Fibroblast of mammary gland (primary cell): ENCODE data around the gene SEMA3E.

Experiments
- DNase-seq: peaks from one replicate; pipeline ENCODE4 v3.0.0-alpha.2; 2010; ENCODE audit warnings: low read depth
- H3K4me3 ChIP-seq: 2 replicates; pipeline ENCODE4 v1.5.1; 2011; ENCODE audit warnings: low read depth, mild to moderate bottlenecking, low read length, moderate library complexity; ENCODE audit not compliant: control insufficient read depth
- CTCF ChIP-seq: conservative IDR thresholded peaks from 2 replicates; pipeline ENCODE4 v1.5.1; 2011; ENCODE audit warnings: low read depth, low read length, inconsistent platforms; ENCODE audit not compliant: control insufficient read depth, insufficient read depth

The SEMA3E gene

GRCh38 chr7:83524277-83525075 lies 124.5 kb downstream of the SEMA3E start:
- H3K4me3 ChIP-seq = no peak overlapping the region
- no peak for TF ChIP-seq CTCF
- no peak for DNase-seq

- TF ChIP-seq CTCF = no peak
- no peak overlapping the region for H3K4me3 ChIP-seq
- DNase-seq = no peak
Observed at GRCh38 chr7:83520726-83521125, 128.2 kb downstream of the SEMA3E start.

- TF ChIP-seq CTCF = no peak
- no peak for DNase-seq
- H3K4me3 ChIP-seq = no peak overlapping the region
Observed at GRCh38 chr7:83519240-83519639, 129.7 kb downstream of the SEMA3E start.

GRCh38 chr7:83517035-83517700 lies 131.8 kb downstream of the SEMA3E start:
- no peak for DNase-seq
- TF ChIP-seq CTCF = no peak
- H3K4me3 ChIP-seq = no peak overlapping the region

- no peak overlapping the region for H3K4me3 ChIP-seq
- no peak for DNase-seq
- no peak for TF ChIP-seq CTCF
Observed at GRCh38 chr7:83514977-83515376, 134.0 kb downstream of the SEMA3E start.

GRCh38 chr7:83509255-83510021 lies 139.5 kb downstream of the SEMA3E start:
- TF ChIP-seq CTCF = no peak
- DNase-seq = no peak
- no peak overlapping the region for H3K4me3 ChIP-seq
